Caki2 (cell line): ENCODE data around the gene AGMO. TPM values are rescaled to one million over a fixed set of nuclear protein-coding genes. Genes with fewer than 3 reads are reported as not detected.

Source experiments
- DNase-seq: peaks from one replicate; pipeline ENCODE4 v3.0.0-alpha.2; 2015; ENCODE audit warnings: low read depth
- in situ Hi-C: cut with HindIII; loops from 2 replicates; pipeline ENCODE4 v1.10.0; 2016; ENCODE audit warnings: low sequenced_read_pairs, low pct_unique_long_range_greater_than_20kb, mixed read lengths
- total RNA-seq: library from RNA; depleted of rRNA; stranded (reverse); fragments of >200 nt; shearing (Covaris generic); gene quantifications from 2 replicates; pipeline ENCODE4 v1.2.3, GENCODE V29; 2014; ENCODE audit warnings: low replicate concordance

AGMO gene
- total RNA-seq, 1 experiment from 2014 or later: 1.3 TPM

GRCh38 chr7:15515252-15515651, 46.6 kb downstream of the AGMO start:
- in situ Hi-C loops: no loop called here
- no peak for DNase-seq

DNA sequence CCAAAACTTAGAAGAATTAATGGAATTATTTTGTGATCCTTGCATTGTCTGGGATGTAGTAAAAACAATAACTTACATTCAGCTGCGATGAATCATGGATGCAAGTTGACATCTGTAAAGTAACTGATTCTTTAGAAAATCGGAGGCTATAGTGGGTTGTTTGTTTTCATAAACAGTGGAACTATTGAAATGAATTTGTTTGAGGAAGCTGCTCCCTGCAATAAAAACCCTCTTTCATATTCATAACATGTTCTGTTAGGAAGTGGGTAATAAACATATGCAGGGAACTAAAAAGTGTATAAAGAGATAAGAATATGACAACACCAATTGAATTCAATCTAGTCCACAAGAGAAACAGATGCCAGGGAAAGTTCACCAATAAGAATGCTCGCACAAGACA, 53.6 kb downstream of the AGMO start:
- in situ Hi-C loops: no loop called here
- DNase-seq: no peak

- in situ Hi-C loops: no loop called here
- no peak for DNase-seq
These were observed 54.1 kb downstream of the AGMO start for GRCh38 chr7:15507708-15508107.

DNA sequence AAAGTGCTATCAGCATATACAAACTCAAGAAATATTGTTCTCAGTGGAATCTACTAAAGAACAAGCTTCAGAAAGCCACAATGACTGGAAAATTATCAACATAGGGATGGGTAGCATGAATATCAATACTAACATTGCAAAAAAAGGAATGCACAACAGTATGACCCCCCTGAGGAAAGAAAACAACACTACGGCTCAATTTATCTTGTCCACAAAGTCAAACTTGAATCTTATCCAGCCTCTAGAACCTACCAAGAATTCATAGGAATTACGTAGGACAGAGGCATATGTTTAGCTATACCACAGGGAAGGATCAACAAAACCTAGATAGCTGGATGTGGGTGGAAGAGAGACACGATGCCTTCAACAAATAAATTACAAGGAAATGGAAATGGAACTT, 54.6 kb downstream of the AGMO start:
- no peak for DNase-seq
- in situ Hi-C loops: no loop called here

DNA sequence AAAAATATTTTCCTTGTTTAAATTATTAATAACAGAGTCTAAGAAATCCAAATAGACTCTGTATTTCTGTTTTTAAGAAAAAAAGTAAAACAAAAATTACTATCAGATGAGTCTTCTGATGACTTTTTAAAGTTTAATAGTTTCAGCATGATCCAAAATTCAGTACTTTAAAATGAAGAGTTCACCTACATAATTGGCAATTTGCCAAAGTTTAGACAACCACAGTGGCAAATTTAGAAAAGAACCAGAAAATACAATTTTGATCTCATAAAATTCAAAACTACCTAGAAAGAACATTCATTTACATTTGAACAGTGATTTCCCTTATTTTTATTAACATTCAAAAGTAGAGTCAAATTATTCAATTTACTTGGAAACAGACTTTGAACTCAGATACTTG, 56.1 kb downstream of the AGMO start:
- in situ Hi-C loops: no loop called here
- no peak for DNase-seq

DNA sequence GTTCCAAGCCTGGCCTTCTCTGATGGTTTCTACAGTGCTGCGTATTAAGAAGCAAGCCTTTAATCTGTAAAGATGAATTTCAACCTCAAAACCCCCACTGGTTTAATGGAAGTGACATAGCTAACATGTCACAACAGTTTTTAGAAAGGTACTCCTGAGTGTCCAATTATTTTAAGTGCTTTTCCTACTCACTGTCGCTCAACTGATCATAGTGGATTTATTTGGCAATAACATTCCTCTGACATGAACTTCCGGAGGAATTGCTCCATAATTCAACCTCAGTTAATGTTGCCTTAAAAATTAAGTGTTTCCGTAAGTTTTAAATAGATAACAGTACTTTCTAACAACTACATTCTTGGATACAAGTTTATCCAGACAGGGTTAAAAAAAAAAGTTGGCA, 57.5 kb downstream of the AGMO start:
- in situ Hi-C loops: no loop called here
- DNase-seq: no peak

DNA sequence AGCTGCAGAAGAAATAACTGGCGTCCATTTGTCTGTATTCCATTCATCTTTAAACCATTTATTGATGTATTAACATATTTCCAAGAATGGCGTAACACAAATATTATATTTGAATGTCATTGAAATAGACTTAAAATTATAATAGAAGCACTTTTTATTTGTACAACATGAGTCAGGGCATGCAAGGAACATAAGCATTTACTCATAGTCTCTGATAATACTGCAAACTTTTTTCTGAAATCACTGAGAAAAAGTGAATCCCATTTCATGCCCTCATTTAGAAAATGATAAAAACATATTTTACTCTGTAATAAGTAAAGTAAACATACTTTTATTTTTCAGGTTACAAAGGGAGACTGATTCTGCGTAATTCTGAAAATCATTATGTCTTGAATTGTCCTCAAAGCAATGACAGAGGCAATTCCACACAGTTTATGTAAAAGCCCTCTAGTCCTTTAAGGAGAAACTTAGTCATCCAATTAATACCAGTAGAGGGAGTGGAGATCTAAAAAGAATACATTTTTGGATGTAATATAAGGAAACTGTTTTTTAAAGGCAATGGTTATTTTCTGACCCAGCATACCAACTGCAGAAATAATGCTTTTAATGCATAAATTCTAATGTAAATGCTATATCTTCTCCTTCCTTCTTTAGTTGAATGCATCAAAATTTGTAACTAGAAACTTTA, 58.1 kb downstream of the AGMO start:
- in situ Hi-C loops: no loop called here
- DNase-seq: no peak

DNA sequence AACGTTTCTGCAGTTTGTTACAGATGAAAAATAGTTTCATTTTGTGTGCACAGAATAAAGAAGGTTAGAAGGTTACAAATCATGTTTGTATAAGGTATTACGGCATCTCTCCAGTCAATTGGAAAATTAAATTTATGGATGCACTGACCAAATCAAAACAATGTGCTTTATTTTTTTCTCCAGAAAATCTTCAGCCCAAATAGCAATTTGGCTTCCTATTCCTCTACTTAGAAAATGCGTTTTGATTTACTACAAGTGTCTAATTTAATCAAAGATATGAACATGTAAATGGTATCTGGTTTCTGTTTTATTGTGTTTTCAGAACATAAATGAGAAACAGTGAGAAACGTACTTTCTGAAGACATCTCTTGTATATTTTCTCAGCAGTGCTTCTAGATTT, 63.4 kb downstream of the AGMO start:
- DNase-seq: no peak

DNA sequence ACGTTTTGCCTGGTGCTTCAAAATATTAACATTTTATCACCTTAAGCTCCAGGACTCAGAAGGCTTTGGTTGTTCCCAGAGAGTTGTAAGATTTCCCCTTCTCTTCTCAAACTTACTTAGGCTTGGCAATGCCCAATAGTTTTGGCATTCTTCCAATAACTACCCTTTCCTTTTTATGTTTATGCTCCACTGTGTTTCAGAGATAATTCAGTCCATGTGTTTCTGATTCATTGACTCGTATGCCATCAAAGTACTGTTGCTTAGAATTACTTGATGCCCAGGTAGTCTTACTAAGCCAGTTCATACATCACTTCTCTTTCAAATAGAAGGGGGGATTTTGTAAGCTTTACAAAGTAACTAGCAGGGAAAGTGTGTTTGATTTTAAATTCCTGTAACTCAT, 66.6 kb downstream of the AGMO start:
- in situ Hi-C loops: no loop called here
- DNase-seq: no peak

More for the DNA sequence above, 63.4 kb downstream of the AGMO start:
- in situ Hi-C loops: no loop called here

- in situ Hi-C loops: no loop called here
- no peak for DNase-seq
These were observed 67.1 kb downstream of the AGMO start for GRCh38 chr7:15494711-15495110.

DNA sequence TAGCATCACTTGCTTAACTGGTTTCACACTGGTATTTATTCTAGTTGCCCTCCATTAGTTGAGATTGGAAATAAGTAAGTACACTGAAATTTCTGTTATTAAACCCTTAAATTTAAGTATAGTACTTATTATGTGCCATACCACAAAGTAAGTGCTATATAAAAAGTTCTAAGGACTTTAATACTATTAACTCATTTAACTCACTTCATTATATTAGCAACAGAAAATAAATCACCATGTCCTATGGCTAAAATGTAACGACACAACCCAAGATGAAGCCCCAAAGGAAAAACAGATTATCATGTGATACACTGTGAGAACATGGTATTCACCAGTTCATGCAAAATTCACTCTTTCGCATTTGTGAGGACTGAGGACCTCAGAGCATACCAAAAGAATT, 70.5 kb downstream of the AGMO start:
- DNase-seq: no peak
- in situ Hi-C loops: no loop called here

DNA sequence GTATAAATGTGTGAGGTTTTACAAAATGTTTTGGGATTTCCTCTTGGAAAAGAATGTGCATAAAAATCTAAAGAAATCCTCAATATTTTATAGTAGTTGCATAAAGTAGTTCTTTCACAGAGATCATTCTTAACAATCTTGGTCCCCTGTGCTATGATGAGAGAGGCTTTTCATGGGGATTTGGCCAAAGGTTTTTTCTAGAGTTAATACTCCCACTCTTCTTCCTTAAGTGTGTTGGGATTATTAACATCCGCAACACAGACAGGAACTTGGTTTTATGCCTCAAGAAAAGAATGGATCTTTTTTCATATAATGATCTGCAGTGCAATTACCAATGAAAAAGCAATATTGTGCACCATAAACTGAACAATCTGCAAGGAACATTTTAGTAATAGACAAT, 71.5 kb downstream of the AGMO start:
- DNase-seq: no peak
- in situ Hi-C loops: no loop called here

GRCh38 chr7:15489861-15490260, 72.0 kb downstream of the AGMO start:
- in situ Hi-C loops: no loop called here
- no peak for DNase-seq

DNA sequence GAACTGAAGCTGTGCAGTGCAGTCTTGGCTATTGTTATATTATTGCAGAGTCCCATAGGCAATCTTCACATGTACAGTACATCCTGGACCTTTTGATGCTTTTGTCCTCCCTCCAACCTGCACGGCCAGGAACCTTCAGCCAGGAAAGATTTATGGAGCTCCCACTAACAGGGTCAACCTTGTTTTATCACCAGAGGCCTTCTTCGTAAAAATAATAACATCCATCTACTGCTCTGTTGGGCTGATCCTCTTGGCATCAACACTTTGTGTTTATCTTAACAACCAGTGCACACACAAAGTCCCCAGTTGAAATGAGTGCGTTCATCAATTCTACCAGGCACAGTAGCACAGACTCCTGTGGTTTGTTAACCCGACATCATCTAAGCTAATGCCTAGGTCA, 72.4 kb downstream of the AGMO start:
- in situ Hi-C loops: no loop called here
- DNase-seq: no peak

DNA sequence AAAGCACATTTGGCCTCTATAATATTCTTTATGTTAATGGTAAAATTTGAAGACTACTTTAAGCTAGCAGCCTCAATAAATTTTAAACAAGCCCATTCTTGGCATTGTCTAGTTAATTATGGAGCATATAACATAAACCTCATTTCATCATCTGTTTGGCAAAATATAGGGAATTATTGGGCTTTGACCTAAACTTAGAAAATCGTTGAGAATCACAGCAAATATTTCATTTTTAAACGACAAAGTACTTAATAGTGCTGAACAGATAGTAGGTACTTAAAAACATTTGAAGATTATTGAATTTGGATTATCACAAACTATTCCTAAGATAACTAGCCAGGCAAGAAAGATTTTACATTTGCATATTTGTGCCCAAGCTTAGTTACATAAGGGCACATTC, 73.4 kb downstream of the AGMO start:
- in situ Hi-C loops: no loop called here

DNA sequence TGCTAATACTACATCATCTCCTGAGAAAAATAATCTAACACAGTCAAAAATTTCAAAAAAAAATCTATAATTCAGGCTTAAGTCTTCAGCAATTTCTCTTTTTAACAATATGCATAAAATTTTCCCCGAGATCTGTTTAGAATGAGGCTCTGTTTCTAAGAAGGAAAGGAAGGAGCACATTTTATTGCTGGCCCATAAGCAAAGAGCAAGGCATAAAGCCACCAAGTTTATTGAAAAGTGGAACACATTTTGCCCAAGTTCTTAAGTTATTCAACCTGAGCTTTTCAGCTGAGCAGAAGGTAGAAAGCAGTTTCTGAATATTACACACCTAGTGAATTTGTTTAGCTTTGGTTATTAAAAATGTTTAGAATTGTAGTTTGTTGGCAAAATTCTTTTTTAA, 73.9 kb downstream of the AGMO start:
- in situ Hi-C loops: no loop called here

More for the DNA sequence above, 73.4 kb downstream of the AGMO start:
- DNase-seq: no peak

GRCh38 chr7:15485998-15486397, 75.8 kb downstream of the AGMO start:
- no peak for DNase-seq
- in situ Hi-C loops: no loop called here

More for the DNA sequence above, 73.9 kb downstream of the AGMO start:
- DNase-seq: no peak

DNA sequence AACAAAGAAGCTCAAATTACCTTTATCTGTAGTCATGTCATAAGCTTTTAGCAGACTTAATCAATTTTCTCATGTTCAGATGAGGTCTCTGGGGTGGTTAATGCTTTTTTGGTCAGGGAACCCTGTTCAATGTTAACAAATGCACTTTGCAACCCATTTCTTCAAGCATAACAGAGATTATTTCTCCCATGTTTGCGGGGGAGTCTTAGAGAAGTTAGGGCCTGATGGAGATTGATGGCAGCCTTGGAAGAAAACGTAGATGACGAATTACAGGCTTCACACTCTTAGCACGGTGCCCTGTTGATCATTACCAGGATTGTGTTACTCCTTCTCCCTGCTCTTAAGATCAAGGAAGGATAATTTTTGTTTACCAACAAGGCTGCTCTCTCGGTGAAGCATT, 76.4 kb downstream of the AGMO start:
- DNase-seq: no peak
- in situ Hi-C loops: no loop called here

GRCh38 chr7:15481132-15481531, 80.7 kb downstream of the AGMO start:
- in situ Hi-C loops: no loop called here
- DNase-seq: no peak

DNA sequence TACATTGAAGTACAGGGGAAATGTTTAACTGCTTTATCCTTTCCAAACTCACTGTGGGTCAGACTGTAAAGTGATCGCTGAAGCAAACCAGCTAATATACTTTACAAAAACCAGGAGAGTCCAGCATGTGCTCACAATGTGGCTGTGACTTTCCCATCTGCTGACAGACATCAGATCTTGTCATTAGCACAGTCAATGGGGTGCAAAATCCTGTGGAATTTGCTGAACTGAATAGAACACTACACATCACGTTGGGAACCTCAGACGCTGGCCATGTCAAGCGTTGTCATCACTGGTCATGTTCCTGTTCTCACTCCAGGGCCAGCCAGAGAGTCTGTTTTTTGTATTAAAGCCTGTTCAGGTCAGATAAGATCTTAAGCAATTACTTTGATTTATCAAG, 83.4 kb downstream of the AGMO start:
- no peak for DNase-seq
- in situ Hi-C loops: no loop called here

GRCh38 chr7:15476531-15476918, 85.3 kb downstream of the AGMO start:
- in situ Hi-C loops: no loop called here
- no peak for DNase-seq
